Skeletal muscle satellite cell (primary cell): ENCODE data around the gene PIK3C3.
"Not testable (repeated sequence)": the region's sequence is repeated elsewhere in the genome, so short reads cannot be mapped to it uniquely, and the experiment has no call there.

Experiments used
- H3K27me3 ChIP-seq: 2 replicates; pipeline ENCODE4 v1.7.0; 2013; ENCODE audit warnings: low read length; ENCODE audit not compliant: control insufficient read depth, insufficient read depth
- H3K36me3 ChIP-seq: 2 replicates; pipeline ENCODE4 v1.7.0; 2013; ENCODE audit warnings: mild to moderate bottlenecking, control low read depth, low read length; ENCODE audit not compliant: insufficient read depth
- H3K4me1 ChIP-seq: 2 replicates; pipeline ENCODE4 v1.7.0; 2013; ENCODE audit warnings: low read length; ENCODE audit not compliant: control insufficient read depth, insufficient read depth
- H3K4me2 ChIP-seq: 2 replicates; pipeline ENCODE4 v1.7.0; 2013; ENCODE audit warnings: mild to moderate bottlenecking, low read length
- H3K4me3 ChIP-seq: 2 replicates; pipeline ENCODE4 v1.7.0; 2013; ENCODE audit warnings: low read length
- H3K9ac ChIP-seq: 2 replicates; pipeline ENCODE4 v1.7.0; 2013; ENCODE audit warnings: mild to moderate bottlenecking, low read depth, low read length, moderate library complexity
- H3K9me3 ChIP-seq: replicated peaks from 2 replicates; pipeline ENCODE4 v1.7.0; 2013; ENCODE audit warnings: mild to moderate bottlenecking, control low read depth, low read length

PIK3C3 gene

DNA sequence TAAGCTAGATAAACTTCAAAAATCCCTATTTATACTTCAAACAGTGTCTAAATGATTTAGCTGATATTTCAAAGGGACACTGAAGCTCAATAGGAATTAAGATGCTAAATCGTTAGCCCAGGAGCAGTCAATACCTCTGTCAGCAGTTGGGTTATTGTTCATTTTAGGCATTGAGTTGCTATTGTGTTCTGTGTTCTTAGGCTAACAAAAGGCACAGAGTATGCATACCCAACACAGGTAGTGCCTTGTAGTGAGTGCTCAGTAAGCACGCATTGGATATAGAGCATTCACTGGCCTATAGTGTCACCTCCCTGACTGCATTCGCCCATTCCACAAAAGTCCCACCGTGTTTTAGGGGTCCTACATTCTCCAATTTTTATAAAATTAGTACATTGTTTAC lies 152.3 kb downstream of the PIK3C3 start:
- H3K4me3 ChIP-seq = no peak overlapping the region
- H3K9ac ChIP-seq = no peak overlapping the region
- no peaks in the 10 kb centered on the region for H3K4me1 ChIP-seq
- no peaks in the 10 kb centered on the region for H3K9me3 ChIP-seq
- no peaks in the 10 kb centered on the region for H3K27me3 ChIP-seq
- H3K4me2 ChIP-seq = no peak overlapping the region
- no peaks in the 10 kb centered on the region for H3K36me3 ChIP-seq

DNA sequence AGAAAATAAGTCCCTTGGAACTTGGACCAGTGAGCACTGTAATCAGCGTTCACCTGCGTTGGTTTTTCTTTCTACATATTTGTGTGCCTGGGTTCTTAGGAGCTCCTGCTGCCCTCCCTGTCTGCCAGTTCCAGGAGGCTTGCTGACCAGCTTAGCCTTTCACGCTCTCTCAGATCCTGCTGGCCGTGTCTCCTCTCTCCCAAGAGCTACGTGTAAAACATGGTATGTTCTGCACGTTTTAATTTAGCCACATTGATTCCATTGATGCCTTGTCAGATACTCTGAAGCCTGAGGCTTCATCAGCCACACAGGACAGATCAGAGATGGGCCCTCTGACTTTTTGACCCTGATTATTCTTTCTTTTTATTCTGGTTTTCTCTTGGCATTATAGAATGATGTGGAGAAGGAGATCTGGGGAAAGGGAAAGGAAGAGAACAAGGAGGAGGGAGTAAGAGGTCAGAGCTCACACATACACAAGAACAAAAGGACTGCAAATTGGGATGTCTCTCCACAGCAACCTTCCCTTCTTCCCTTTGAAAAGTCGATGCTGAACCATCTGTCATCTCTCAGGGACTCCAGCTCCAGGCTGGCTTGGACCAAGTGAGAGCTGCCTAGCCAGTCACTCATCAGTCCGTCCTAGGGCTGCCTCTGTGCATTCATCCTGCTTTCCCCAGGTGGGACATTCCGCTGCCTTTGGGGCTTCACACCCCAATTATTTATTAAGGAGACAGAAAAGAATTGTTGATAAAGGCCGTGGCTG lies 152.8 kb downstream of the PIK3C3 start:
- H3K4me1 ChIP-seq = no peaks in the 10 kb centered on the region
- H3K4me2 ChIP-seq = no peak overlapping the region
- H3K9me3 ChIP-seq = no peaks in the 10 kb centered on the region
- no peak overlapping the region for H3K4me3 ChIP-seq
- H3K36me3 ChIP-seq = no peaks in the 10 kb centered on the region
- H3K9ac ChIP-seq = no peak overlapping the region
- no peaks in the 10 kb centered on the region for H3K27me3 ChIP-seq

DNA sequence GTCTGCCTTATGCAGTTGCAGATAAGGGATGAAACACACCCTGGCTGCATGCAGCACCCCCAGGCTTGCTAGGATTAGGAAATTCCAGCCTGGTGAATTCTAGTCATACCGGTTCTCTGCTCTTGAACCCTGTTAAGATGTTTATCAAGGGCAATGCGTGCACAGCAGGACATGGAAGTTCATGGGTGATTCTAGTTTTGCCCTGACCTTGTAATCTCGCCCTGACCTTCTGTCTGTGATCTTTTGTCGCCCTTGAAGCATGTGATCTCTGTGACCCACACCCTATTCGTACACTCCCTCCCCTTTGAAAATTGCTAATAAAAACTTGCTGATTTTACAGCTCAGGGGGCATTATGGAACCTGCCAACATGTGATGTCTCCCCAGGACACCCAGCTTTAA lies 157.1 kb downstream of the PIK3C3 start:
- H3K36me3 ChIP-seq, H3K4me2 ChIP-seq, H3K9me3 ChIP-seq, H3K4me3 ChIP-seq, H3K9ac ChIP-seq, H3K27me3 ChIP-seq, H3K4me1 ChIP-seq: not testable (repeated sequence)

DNA sequence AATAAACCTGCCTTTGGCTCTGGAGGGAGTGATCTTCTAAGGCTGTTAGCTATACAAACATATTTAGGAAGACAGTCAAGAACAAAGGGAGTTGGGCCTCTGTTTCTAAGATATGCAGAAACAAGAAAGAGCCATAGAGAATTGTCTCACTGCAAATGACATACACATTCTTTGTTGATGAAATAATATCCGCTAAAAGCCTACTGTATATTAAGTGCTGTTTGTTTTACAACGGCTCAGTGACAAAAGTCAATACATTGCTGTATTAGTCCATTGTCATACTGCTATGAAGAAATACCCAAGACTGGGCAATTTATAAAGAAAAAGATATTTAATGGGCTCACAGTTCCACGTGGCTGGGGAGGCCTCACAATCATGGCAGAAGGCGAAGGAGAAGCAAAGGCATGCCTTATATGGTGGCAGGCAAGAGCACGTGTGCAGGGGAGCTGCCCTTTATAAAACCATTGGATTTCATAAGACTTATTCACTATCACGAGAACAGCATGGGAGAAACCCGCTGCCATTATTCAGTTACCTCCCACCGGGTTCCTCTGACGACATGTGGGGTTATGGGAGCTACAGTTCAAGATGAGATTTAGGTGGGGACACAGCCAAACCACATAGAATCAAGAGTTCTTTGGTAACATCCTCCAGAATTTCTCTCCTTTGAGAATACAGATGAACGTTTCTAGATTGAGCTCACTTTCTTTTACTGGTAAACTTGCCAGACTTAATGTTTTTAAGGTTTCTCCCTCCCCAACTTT lies 157.8 kb downstream of the PIK3C3 start:
- peaks cover 6% of the 10 kb centered on the region for H3K4me1 ChIP-seq
- no peaks in the 10 kb centered on the region for H3K27me3 ChIP-seq
- H3K9me3 ChIP-seq = no peaks in the 10 kb centered on the region
- no peak overlapping the region for H3K4me2 ChIP-seq
- H3K36me3 ChIP-seq = no peaks in the 10 kb centered on the region
- no peak overlapping the region for H3K9ac ChIP-seq
- H3K4me3 ChIP-seq = no peak overlapping the region

DNA sequence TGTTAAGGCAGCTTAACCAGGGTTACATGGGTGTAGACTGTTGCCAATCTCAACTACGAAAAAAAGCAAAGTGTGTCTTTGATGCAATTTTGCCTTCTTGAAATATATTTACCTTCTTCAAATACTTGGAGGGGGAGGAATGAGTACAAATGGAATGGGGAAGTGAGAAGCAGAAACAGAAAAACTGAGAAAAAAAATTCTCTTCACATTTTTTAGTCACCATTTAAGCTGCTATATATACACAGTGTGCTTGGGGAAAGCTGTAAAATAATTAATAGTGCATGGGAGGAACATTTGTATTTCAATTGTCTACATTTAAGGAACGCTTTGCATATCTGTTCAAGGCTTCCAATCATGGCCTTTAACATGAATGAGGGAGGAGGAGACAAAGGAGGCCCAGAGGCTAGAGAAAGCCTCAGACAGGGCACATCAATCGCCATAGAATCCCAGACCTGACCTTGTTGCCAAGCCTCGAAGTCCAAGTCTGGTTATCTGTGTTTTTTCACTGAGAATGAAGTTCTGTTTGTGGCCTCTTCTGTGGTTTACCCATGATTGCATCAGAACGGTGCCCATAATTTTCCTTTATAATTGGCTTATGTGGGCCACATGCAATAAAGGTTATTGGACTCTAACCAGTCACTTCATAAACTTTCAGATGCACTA lies 158.6 kb downstream of the PIK3C3 start:
- Histone ChIP-seq H3K4me3 (no peak overlapping the region), H3K9me3 (no peaks in the 10 kb centered on the region), H3K4me1 (peaks cover 6% of the 10 kb centered on the region), H3K4me2 (no peak overlapping the region), H3K27me3 (no peaks in the 10 kb centered on the region), H3K9ac (peak overlapping the region; percentile 40), H3K36me3 (no peaks in the 10 kb centered on the region)

DNA sequence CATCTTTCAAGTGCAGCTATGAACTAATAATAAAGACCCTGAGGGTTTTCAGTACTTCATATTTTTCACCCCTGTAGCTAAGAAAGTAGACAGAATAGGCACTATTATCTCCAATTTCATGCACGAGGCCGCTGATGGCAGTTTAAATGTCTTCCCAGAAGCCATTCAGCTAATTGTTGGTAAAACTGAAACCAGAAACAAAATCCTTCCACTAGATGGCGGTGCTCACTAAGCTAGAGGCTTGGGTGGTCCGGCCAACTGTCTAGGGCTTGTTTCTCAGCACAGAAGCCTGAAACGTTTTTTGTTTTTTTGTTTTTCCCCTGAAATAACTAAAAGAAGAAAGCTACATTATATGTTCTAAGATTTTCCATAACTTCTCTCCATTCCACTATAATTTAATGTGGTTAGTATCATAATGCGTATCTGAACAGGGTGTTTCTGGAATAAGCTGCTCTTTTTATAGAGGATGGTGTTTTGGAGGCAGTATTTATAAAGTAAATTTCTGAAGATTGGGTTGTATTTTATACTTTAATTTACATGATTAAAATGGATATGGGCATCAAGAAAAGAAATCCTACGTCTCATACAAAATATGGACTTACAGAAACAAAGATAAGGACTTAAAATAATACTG lies 159.4 kb downstream of the PIK3C3 start:
- H3K9me3 ChIP-seq = no peaks in the 10 kb centered on the region
- H3K9ac ChIP-seq = peak overlapping the region; percentile 40
- no peaks in the 10 kb centered on the region for H3K27me3 ChIP-seq
- H3K4me2 ChIP-seq = peak overlapping the region; percentile 21
- H3K36me3 ChIP-seq = no peaks in the 10 kb centered on the region
- peaks cover 6% of the 10 kb centered on the region for H3K4me1 ChIP-seq
- no peak overlapping the region for H3K4me3 ChIP-seq

DNA sequence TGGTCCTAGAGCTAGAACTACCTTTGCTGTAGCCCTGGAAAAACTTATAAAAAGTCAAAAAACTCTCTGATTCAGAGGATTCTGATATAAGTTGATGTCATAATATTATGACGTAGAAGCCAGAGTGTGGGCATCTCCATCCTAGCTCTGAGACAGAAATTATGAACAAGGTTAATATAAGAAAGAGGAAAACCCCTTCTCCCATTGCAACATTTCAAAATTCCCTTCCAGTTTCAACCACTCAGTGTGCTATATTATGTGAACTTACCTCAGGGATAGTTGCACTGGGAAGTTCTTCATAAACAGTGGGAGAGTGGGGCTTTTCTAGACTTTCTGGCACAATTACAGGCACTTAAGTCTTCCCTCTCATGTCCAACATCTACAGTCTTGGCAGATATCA lies 171.6 kb downstream of the PIK3C3 start:
- Histone ChIP-seq H3K9me3 (no peaks in the 10 kb centered on the region), H3K9ac (no peak overlapping the region), H3K4me3 (no peak overlapping the region), H3K36me3 (no peaks in the 10 kb centered on the region), H3K4me1 (no peaks in the 10 kb centered on the region), H3K27me3 (no peaks in the 10 kb centered on the region), H3K4me2 (no peak overlapping the region)

DNA sequence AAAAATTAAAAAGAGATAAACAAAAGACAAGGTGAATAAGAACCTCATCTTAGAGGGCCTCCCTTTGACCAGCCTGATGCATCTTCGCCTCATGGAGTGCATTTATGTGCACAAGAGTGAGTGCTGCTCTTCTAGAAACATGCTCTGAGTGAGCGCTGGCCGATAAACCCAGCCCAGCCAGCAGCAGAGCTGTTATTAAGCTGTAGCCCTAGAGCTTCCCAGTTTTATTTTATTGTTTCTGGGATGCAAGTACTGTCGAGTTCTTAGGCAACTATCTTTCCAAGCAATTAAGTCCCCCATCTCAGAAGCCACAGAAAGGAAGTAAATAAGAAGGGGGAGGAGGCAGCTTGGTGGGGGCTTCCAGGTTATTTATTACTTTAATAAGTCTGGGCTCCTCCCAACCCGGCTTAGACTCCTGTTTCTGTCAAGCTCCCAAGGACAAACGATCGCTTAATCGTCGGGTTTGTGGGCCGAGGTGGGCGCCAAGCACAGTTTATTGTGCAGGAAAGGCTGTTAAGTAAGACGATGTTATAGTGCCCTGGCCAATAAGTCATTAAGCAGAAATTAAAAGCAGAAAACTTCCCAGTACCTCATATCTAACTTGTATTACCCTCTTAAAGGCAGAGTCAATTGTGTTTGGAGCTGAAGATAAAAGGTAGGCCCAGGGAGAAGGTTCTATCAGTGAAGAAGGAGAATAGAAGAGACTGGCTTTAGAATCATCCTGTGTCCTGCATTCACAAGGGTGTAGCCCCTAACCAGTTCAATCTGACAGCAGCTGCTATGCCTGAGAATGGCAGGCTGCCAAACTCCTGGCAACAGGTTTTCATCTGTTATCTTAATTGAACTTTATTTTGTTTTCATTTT lies 176.3 kb downstream of the PIK3C3 start:
- Histone ChIP-seq H3K4me1 (no peaks in the 10 kb centered on the region), H3K36me3 (no peaks in the 10 kb centered on the region), H3K9me3 (no peaks in the 10 kb centered on the region), H3K4me3 (no peak overlapping the region), H3K4me2 (no peak overlapping the region), H3K9ac (no peak overlapping the region), H3K27me3 (peaks cover 3% of the 10 kb centered on the region)

DNA sequence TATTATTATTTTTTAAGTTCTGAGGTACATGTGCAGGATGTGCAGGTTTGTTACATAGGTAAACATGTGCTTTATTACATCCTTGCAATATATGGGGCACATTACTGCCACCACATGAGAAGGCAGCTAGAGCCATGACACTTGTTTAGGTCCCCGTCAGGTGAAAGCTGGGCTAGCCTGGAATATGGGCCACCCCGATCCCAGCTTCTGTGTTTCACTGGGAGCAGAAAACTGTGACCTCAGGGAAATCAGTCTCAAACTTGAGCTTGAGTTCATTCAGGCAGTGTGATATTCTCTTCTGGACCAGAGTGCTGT lies 176.9 kb downstream of the PIK3C3 start:
- Histone ChIP-seq H3K36me3 (no peaks in the 10 kb centered on the region), H3K4me1 (no peaks in the 10 kb centered on the region), H3K9ac (no peak overlapping the region), H3K4me3 (no peak overlapping the region), H3K27me3 (peaks cover 3% of the 10 kb centered on the region), H3K4me2 (no peak overlapping the region), H3K9me3 (no peaks in the 10 kb centered on the region)
